Stimulated activated CD8-positive, alpha-beta memory T cell treated with anti-CD3 and anti-CD28 coated beads, Interleukin-4, amount 100 ng/mL, for 24 hours (primary cell): ENCODE results near the gene OCA2.
"Not testable (repeated sequence)": the region's sequence is repeated elsewhere in the genome, so short reads cannot be mapped to it uniquely, and the experiment has no call there.

ENCODE experiments used
- DNase-seq: peaks from one replicate; pipeline ENCODE4 v3.0.0-alpha.2; 2020; ENCODE audit warnings: low read depth

OCA2 gene

DNA sequence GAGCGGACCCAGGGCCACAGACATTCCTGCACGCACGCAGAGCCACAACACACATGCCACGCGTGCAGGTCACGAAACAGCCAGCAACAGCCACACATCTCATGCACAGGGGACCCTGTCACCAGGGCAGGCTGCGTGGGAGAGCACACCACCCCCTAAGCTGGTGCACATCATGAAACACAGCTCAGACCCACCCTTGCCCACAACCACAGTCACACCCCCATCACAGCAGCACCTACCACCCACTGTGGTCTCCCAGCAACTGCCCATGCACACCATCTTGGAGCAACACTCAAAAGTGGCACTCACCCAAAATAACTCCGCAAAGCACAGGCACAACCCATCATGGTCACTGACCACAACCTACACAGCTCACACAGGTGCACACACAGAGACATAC lies 75.7 kb downstream of the OCA2 start:
- no peak for DNase-seq

DNA sequence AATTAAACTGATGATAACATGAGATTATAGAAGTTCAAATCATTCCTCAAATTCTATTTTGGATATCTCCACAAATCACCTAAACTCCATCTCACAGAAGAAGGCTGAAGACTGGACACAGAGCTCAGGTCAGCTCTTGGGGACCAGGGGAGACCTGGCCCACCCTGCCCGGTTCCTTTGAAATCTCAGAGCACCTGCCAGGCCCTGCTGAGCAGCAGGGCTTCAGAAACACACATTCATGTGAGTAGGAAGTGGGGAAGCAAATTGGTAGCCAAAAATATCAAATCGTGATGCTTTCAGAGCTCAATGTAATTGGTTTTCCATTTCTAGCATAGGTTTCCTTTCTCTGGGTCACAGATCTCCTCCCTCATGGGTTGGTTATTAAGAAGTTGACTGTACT lies 76.2 kb downstream of the OCA2 start:
- DNase-seq = no peak

DNA sequence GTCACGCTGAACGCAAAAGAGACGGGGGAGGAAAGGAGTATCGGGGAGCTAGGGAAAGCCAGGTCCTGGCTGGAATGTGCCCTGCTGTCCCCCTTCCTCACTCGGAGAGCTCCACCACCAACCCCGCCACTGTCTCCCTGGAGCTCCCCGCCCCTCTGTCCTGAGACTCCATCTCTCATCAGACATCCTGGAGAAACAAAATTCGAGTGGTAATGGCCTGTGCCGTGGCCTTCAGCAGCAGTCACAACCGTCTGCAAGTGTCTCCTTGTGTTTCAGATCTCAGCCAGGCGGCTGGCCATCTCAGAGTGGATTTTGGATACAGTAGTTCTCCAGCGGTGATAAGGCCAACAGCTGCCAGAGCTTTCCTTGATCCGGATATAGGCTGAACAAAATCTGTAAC lies 76.9 kb downstream of the OCA2 start:
- no peak for DNase-seq

DNA sequence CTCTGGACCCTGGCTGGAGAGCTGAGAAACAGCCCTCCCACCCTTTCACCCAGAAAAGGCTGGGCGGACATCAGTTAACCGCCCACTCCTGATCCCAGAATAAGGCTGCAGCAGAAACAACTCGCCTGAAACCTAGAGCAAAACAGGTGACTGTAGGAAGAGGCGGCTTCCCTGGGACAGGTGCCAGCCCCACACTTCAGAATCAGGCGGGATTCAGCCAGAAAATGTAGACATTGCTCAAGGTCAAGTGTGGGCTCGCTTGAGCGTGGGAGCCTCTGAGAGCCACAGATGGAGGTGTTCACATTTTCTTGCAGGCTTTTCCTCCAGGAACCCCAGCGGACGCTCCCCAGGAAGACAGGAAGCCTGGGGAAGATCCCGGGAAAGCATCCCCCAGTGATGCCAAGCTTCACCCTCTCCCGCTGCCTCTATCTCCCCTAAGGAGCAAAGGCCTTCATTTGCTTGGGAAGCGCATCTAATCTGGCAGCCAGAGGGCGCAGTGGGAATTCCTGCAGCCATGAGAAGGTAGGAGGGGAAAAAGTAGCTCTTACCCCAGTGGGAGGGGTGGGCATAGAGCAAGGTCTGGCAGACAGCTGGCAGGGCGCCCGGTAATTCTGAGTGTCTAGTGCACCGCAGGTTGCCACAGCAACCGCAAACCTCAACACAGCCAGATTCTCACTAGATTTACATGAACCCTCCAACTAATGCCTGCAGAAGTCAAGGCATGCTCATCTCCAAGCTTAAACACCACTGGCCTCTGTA lies 77.7 kb downstream of the OCA2 start:
- DNase-seq = no peak

DNA sequence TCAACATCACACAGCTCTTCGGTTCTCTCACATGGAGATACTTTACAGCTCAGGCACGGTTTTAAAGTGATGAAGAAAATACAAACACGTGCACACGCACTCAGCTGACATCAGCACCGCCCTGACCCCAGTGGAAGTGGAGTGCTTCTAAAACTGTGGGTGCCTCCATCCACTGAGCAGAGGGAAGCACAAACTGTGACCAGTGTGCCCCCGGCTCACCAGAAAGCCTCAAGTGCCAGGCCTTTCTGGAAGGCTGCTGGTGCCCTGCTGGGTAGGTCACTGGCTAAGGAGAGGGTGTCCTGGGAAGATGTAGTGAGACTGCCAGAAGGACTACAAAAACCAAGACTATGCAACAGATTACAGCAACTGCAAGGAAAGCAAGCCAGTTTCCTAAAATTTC lies 78.5 kb downstream of the OCA2 start:
- DNase-seq = no peak

DNA sequence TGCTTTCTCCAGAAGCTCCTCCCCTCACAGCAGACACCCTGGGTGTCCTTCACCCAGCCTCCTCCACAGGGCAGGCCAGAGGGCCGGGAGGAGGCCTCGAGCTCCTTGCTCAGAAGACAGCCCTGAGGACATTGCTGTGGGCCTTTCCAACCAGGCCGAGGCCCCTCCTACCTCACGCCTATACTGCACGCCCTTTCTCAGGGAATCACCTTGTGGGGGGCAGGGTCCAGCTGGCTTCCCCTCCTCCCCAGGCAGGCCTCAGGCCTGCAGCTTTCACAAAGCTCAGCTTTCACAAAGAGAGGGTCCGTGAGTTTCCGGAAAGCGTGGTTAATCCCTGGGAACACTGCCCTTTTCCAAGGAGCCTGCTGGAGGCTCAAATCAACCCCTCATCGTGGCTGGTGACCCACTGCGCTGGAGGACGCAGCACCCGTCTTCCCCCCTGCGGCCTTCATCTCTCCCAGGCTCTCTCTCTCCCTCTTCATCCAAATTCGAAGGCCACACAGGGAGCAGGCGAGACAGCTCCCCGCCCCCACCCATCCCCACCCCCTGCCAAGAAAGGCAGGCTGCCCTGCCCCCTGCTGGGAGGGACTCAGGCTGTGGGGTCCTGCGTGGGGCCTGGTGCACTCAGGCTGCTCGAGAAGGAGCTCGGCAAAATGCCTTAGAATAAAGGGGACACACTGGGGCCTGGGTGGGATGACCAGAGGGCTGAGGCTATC lies 79.4 kb downstream of the OCA2 start:
- no peak for DNase-seq

DNA sequence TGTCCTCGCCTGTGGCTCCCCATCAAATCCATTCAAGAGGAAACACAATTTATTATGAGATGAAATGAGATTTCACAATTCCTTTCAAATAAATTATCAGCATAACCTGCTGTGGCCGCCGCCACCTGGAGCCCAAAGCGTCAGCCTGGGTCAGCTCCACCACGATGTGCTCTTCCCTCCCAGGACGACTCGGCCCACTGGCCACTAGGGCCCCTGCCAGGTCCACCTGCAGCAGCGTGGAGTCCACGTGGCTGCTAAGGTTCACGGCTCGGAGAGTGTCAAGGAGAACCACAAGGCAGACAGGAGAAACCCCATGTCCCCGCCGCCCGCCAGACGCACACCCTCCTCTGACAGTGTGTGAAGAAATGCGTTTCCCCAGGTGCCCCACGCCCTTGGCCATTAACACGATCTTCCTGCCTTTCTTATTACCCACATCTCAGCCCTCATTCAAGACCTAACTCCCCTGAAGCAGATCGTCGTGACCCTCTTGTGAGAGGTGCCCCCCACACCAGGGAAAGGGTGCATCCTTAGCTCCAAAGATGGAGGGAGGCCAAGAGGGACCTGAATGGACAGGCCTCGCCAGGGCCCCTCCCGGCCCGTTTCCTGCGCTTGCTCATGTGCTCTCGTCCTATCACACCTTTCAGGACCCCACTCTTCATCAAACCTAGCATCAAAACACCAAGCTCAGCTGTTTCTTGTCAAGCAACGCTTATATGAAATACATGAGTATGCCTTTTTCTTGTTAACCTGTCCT lies 80.6 kb downstream of the OCA2 start:
- DNase-seq = no peak

DNA sequence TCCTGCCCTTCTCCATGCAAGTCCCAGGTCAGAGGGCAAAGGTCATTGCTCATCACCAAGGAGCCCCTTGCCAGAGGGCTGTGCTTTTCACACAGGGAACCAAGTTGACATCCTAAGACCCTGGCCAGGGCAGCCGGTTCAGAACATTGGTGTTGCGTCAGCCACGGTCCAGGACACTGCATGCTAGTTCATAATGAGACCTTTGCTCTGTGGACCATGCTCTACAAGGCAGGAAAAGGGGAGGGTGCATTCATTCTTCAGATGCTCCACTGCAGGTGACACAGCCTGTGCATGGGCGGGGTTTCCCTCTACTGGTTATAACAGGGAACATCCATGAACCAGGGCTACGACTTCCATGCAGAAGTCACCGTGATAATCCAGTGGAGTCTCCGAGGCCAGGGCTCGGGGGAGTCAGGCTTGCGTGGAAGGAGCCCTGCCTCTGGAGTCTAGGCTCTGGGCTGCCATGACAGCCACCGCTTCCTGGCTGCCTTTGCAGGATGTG lies 81.6 kb downstream of the OCA2 start:
- DNase-seq = no peak

DNA sequence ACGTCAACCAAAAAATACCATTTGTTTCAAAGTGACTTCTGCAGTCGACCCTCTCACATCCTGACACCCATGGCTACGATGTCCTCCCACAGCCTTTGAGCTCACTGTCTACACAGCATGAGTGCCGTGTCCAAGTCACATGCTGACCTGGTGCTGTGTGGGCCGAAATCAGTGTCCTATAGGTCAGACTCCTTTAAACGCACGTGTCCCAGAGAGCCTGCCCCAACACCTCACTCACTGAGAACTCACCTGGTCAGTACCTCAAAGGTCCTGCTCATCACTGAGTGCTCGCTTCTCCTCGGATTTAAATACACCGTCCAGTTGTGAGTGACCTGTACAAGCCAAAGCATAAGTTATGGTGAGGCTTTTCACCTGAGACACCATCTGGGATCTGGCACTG lies 83.3 kb downstream of the OCA2 start:
- DNase-seq = no peak

DNA sequence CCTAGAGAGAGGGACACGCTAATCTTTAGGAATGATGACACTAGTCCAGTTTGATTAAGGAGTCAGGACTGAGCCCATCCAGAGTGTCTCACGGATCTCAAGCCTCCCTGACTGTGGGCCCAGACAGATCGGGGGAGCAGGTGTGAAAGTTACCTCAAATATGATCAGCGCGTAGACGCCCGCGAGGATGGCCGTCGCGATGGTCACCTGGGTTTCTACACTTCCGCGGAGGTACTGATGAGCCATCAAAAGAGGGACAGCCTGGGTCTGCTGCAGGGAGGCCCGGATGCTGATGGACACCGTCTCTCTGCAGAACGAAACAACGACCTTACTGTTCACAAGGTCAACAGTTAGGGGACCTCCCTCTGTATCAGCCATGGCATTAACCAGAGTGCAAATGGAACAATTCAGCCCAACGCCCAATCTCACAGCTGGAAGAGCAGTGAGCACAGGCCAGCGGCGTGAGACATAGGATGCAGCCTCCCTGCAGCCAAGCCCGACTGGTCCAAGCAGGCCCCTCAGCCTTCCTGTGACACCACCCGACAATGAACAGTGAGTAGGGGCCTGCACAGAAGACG lies 84.4 kb downstream of the OCA2 start:
- DNase-seq = no peak

DNA sequence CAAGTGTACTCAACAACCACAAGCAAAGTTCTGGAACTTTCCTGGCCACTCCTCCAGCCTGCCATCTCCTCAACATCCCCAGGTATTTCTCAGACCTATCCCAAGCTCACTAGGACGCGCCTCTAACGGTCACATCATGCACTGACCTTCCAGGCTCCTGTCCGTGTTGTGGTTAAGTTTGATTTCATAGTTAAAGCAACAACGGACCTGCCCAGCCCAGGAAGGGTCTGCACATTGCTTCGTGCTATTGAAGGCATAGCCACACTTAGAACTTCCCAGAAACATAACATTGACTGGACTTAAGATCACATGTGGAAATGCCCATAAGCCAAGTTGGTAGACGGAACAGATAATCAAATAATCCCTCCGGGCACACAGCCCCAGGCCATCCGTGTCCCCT lies 85.1 kb downstream of the OCA2 start:
- DNase-seq = no peak

DNA sequence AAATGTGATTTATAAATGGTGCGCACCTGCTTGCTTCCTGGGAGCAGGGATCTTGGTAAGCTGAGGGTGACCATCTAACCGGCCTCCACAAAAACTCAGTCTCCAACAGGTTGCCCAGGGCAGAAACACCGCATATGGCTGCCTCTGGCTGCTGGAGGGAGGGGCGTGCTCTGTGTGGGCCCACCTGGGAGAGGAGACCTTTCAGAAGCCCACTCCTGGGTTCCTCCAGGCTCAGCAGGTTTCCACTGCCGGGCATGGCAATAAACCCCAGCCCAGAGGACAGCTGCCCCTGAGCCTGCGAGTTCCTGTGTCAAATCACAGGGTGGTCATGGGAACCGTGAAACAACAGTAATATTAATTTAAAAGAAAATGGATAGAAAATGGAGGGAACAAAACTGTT lies 85.6 kb downstream of the OCA2 start:
- DNase-seq = no peak

DNA sequence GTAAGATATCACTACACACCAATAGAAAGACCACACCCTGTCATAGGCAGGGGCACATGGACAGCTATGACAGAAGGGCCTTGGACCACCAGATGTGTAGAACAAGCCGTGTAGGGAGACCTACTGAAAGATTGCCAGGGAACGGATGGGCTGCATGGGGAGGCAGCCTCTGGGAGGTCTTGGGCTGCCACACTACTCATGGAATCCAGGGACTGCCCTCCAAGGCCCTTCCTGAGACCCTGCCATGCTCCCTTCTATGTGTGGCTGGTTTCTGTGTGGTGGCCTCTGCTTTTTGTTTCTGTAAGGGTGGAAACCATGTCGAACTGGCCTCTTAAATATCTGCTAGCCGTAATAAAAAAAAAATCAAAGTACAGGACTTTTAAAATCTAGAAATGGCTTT lies 86.9 kb downstream of the OCA2 start:
- no peak for DNase-seq

DNA sequence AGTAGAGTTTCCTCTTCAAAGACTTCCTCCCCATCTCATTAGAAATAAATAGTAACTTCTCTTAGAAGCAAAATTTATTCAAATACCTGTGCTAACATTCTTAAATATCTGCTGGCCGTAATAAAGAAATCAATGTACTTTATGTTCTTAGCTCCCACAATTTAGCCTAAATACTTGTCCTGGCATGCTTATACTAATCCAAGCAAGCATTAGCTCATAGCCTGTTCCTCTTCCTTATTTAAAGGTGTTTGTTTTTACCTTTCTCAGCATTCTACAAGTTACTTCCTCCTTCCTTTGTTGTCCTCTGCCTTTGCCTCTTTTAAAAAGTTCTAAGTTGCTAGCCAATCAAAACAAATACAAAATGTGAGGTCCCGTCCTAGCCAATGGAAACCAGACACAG lies 90.9 kb downstream of the OCA2 start:
- DNase-seq = not testable (repeated sequence)

DNA sequence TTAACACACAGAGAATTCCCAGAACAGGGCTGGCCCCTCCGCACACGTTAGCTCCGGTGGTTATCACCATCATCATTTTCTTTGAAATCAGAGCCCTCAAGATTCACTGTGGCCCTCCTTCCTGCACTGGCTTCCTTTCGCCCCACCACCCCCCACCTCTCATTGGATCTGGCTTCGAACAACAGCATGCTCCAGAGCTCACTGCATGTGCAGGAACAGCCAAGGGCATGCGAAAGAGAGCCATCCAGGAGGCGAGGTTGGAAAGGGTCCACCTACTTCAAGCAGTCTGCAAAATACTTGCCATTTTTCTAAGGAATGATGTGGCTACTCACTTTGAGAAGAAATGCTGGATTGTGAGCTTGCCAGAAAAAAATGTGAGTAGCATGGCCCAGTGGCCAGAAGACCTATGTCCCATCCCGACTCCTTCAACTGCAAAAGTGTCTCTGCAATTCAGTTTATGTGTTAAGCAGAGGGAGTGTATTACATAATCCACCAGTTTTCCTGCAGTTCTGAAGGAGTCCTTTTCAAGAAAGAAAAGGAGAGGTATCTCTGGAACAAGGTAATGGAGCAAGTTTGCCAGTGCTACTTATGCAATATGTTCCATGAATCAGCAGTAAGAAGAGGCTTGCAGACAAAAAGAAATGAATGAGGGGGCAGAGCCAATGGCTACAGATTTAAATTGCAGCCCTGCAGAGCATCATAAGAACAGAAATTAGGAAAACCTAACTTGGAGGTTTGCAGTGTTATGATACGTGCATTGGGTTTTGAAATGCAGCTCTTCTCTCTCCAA lies 92.8 kb downstream of the OCA2 start:
- no peak for DNase-seq

DNA sequence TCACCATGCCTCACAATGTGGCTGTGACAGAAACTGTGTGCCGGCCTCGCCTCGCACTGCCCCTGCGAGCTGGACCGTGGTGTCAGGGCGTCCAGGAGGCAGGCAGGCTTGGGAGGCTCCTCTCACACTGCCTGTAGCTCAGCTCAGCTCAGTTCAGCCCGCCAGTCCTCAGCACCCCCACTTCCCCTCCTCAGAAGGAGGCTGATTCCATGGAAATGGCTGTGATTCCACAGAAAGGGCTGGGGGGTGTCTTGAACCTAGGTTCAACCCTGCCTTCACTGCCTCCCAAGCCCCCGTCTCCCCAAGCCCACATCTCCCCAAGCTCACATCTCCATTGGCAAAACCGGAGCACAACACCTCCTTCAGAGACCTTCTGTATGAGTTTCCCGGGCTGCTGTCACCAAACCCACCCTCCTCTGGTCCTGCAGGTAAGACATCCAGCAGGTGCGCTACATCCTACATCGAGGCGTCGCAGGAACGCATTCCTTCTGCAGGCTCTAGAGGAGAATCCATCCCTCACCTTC lies 94.0 kb downstream of the OCA2 start:
- no peak for DNase-seq

DNA sequence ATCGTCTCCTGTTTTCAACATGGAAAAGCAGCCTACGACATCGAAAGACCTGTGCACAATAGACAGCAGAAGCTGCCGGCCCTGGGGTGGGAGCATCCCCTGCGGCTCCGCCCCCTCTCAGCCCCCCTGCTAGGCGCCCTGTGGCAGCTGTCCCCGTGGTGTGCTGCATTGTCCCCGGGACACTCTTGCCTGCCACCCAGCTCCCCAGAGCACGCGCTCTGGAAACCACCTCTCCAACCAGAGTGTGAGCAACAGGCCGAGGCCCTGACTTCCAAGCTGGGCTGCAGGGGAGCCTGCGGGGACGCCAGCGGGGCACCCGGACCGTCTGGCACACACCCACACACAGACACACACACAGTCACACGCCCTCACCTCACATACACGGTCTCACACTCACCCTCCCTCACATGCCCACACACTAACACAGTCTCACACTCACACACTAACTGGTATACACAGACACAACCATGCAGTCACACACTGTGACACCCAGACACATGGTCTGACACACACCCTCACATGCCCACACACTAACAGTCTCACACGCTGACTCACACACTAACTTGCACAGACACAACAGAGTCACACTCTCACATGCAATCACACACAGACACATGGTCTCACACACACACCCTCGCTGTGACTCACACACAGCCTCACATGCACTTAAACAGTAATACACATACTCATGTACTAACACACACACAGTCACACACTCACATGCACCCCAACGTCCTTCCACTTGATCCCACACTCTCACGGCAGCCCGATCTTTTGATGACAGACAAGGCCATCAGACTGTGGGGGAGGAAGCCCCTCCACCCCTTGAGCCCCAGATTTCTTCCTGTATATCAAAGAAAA lies 94.7 kb downstream of the OCA2 start:
- DNase-seq = no peak

DNA sequence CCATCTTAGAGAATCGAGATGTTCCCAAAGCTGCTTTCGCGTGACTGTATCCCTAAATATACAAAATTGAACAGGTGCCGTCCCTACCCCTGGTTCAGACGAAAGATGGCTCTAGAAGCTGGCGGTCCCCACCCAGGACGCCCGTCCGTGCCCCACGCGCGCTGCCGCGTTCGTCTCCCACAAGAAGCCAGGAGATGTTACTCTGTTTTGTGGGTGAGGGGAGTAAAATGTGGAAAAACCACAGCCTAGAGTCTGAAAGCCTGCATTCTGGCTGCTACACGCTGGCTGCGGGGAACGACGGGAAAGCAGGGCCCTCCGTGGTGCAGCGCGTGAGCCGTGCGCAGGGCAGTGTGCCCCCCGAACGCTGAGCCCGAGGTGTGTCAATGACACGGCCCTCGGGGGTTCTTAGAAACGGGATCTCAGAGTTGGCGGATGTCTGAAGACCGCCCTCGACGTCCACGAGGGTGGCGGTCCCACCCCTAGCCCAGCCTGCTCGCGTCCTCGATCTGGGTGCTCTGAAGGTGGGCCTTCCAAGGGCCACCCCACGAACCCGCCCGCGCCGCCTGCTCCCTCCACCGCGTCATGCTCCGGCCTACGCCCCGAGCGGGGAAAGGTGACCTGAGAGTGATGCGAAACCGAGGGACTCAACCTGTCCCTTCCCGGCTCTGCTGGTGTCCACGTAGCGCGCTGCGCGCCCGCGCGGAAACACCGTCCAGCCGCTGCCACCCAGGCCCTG lies 95.6 kb downstream of the OCA2 start:
- DNase-seq = no peak

DNA sequence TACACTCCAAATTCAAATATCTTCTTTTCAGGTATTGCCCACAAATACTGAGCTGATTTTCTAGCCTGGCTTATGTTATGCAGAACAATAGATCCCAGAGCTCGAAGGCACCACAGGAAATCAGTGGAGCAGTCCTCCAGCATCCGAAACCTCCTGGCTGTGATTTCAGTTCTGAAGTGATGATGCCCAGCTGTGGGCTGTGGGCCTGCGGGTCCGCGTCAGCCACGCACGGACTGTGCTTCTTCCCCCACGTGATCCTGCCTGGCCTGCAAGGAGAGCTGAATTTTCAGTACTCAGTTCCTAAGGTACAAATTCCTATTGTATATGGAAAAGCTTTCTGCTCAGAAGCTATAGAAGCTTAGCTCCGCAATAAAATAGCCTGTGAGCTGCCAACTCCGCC lies 96.2 kb downstream of the OCA2 start:
- DNase-seq = no peak
